Erythroblast (primary cell): ENCODE results near the gene NPR1.

Experiments used
- GATA1 ChIP-seq: IDR thresholded peaks from 2 replicates; pipeline ENCODE4 v1.6.1; 2011; ENCODE audit warnings: low read depth, mild to moderate bottlenecking, control low read depth, low read length, moderate library complexity
- POLR2A ChIP-seq: IDR thresholded peaks from 2 replicates; pipeline ENCODE4 v1.6.1; 2011; ENCODE audit warnings: mild to moderate bottlenecking, low read length

- TF ChIP-seq POLR2A (no peak), GATA1 (no peak)
Measured at GRCh38 chr1:153652805-153653500, 25.5 kb upstream of the NPR1 start.
